Measurements from ENCODE around the gene RBBP5.

- TF ChIP-seq CTCF (IDR thresholded peaks at IDR 0.05) (no peak), POLR2A (IDR thresholded peaks at IDR 0.05) (no peak)
These were observed 23.0 kb upstream of the RBBP5 start for GRCh38 chr1:205144751-205145150.
